GM19240 (cell line): Measurements from ENCODE around the gene NADSYN1.

Source experiments
- DNase-seq: peaks from one replicate; pipeline ENCODE4 v3.0.0; 2011; ENCODE audit warnings: low spot score; ENCODE audit not compliant: insufficient read length

The NADSYN1 gene

GRCh38 chr11:71548120-71548519, 95.1 kb downstream of the NADSYN1 start, which contains the start of gene KRTAP5-9:
KRTAP5-9 (plus strand) TSS chr11:71548420; CDS start chr11:71548658, 238 bp downstream.
- no peak for DNase-seq

GRCh38 chr11:71548716-71549151, 95.7 kb downstream of the NADSYN1 start:
- DNase-seq, result no peak
